Lower leg skin (tissue), 4 donors: ENCODE measurements around the gene LDLR. TPM values are rescaled to one million over a fixed set of nuclear protein-coding genes. Genes with fewer than 3 reads are reported as not detected.

Experiments
- DNase-seq, 2 donors: peaks; one replicate each; pipeline ENCODE4 v3.0.0-alpha.2; 2019; ENCODE audit warnings: low spot score in 2 of 2
- H3K4me3 ChIP-seq: fragments of 200-600 bp; sonication (generic); 2 replicates; pipeline ENCODE4 v1.5.1; 2017; ENCODE audit warnings: mild to moderate bottlenecking, low read depth; ENCODE audit not compliant: poor library complexity, severe bottlenecking
- CTCF ChIP-seq, 3 donors: fragments of 450-650 bp; IDR thresholded peaks; one replicate each; pipeline ENCODE4 v1.5.1; 2016; ENCODE audit warnings: antibody characterized with exemption in 3 of 3, mild to moderate bottlenecking in 3 of 3, moderate library complexity in 2 of 3
- POLR2A ChIP-seq, 2 donors: fragments of 450-650 bp; IDR thresholded peaks; one replicate each; pipeline ENCODE4 v1.6.1; 2016 to 2017; ENCODE audit warnings: antibody characterized with exemption in 2 of 2, mild to moderate bottlenecking in 1 of 2, moderate library complexity in 1 of 2
- WGBS, 2 donors: methylation state at CpG; one replicate each; pipeline ENCODE4 v1.1.5; 2018; 5-methylcytosine and 5-hydroxymethylcytosine counted together
- intact Hi-C: fragments of 100-400 bp; cut with DNase I; formaldehyde crosslinking; loops from one replicate; pipeline ENCODE4 v1.15.0; 2023; ENCODE audit warnings: low total_unique reads
- total RNA-seq, 4 donors: library from RNA; depleted of rRNA; stranded (reverse); fragments of >200 nt; gene quantifications; one replicate each; pipeline ENCODE4 v1.1.0, GENCODE V29; 2016

The LDLR gene
- total RNA-seq, 4 donors from 2014 or later = 48.7 to 62.8 (median 58.7) TPM

GRCh38 chr19:11168568-11168967 lies 79.3 kb downstream of the LDLR start:
- TF ChIP-seq POLR2A (IDR thresholded peaks at IDR 0.05) (no peak), CTCF (IDR thresholded peaks at IDR 0.05) (no peak)
- WGBS, 2 donors = 61 to 70% methylated on average over 7 of the region's 7 CpGs
- intact Hi-C loops = no loop called here
- DNase-seq = no peak
- H3K4me3 ChIP-seq = no peak overlapping the region

- no peak for TF ChIP-seq POLR2A (IDR thresholded peaks at IDR 0.05)
- TF ChIP-seq CTCF (IDR thresholded peaks at IDR 0.05) = no peak
- no peak overlapping the region for H3K4me3 ChIP-seq
- intact Hi-C loops = no loop called here
- WGBS, 2 donors = 80 to 88% methylated on average over 31 of the region's 31 CpGs
- DNase-seq = no peak
These were observed 80.8 kb downstream of the LDLR start for GRCh38 chr19:11169896-11170678.

GRCh38 chr19:11171144-11171543 lies 81.9 kb downstream of the LDLR start:
- no peak overlapping the region for H3K4me3 ChIP-seq
- WGBS, 2 donors = 65 to 67% methylated on average over 5 of the region's 5 CpGs
- no peak for DNase-seq
- intact Hi-C loops = no loop called here
- no peak for TF ChIP-seq CTCF (IDR thresholded peaks at IDR 0.05)

GRCh38 chr19:11172576-11172975 lies 83.3 kb downstream of the LDLR start:
- 84 to 87% methylated on average over 6 of the region's 6 CpGs for WGBS, 2 donors
- TF ChIP-seq CTCF (IDR thresholded peaks at IDR 0.05) (no peak), POLR2A (IDR thresholded peaks at IDR 0.05) (no peak)
- no peak for DNase-seq
- intact Hi-C loops = no loop called here
- no peak overlapping the region for H3K4me3 ChIP-seq

GRCh38 chr19:11173516-11174155 lies 84.4 kb downstream of the LDLR start:
- intact Hi-C loops = no loop called here
- 83 to 89% methylated on average over 7 to 8 of the region's 8 CpGs for WGBS, 2 donors
- H3K4me3 ChIP-seq = no peak overlapping the region
- TF ChIP-seq CTCF (IDR thresholded peaks at IDR 0.05) = no peak
- TF ChIP-seq POLR2A (IDR thresholded peaks at IDR 0.05) = no peak
- no peak for DNase-seq
